H9 (cell line): ENCODE measurements around the gene ZNF660. TPM values are rescaled to one million over a fixed set of nuclear protein-coding genes. Genes with fewer than 3 reads are reported as not detected.
"Not testable (repeated sequence)": the region's sequence is repeated elsewhere in the genome, so short reads cannot be mapped to it uniquely, and the experiment has no call there.

ENCODE experiments used
- DNase-seq: peaks from one replicate; pipeline ENCODE4 v3.0.0-alpha.2; 2017
- H2AFZ ChIP-seq: one replicate; pipeline ENCODE4 v1.6.1; 2013; ENCODE audit warnings: mild to moderate bottlenecking, low read length, control low read depth, moderate library complexity
- H2AK5ac ChIP-seq: 2 replicates; pipeline ENCODE4 v1.6.1; 2013; ENCODE audit warnings: low read length, control low read depth, mixed read lengths; ENCODE audit not compliant: insufficient read length
- H2BK120ac ChIP-seq: one replicate; pipeline ENCODE4 v1.6.1; 2013; ENCODE audit warnings: low read depth, mild to moderate bottlenecking, low read length, control low read depth, inconsistent platforms; ENCODE audit not compliant: poor library complexity, severe bottlenecking
- H2BK12ac ChIP-seq: 2 replicates; pipeline ENCODE4 v1.6.1; 2013; ENCODE audit warnings: low read length, control low read depth, mixed read lengths, low read depth; ENCODE audit not compliant: insufficient read length
- H2BK15ac ChIP-seq: 2 replicates; pipeline ENCODE4 v1.6.1; 2013; ENCODE audit warnings: low read depth, low read length, control low read depth
- H2BK20ac ChIP-seq: one replicate; pipeline ENCODE4 v1.6.1; 2013; ENCODE audit warnings: low read depth, mild to moderate bottlenecking, low read length, control low read depth, inconsistent platforms; ENCODE audit not compliant: poor library complexity, severe bottlenecking
- H2BK5ac ChIP-seq: 2 replicates; pipeline ENCODE4 v1.6.1; 2013; ENCODE audit warnings: low read length, control low read depth, mixed read lengths; ENCODE audit not compliant: insufficient read length
- H3K14ac ChIP-seq: 2 replicates; pipeline ENCODE4 v1.6.1; 2013; ENCODE audit warnings: low read length, control low read depth; ENCODE audit not compliant: insufficient read depth
- H3K18ac ChIP-seq: 2 replicates; pipeline ENCODE4 v1.6.1; 2013; ENCODE audit warnings: low read depth, mild to moderate bottlenecking, mixed read lengths, low read length, control low read depth; ENCODE audit not compliant: insufficient read length
- H3K23ac ChIP-seq: 2 replicates; pipeline ENCODE4 v1.6.1; 2013; ENCODE audit warnings: low read length, control low read depth, mixed read lengths, low read depth; ENCODE audit not compliant: insufficient read length
- H3K23me2 ChIP-seq: 2 replicates; pipeline ENCODE4 v1.6.1; 2013; ENCODE audit warnings: low read depth, mild to moderate bottlenecking, mixed read lengths, low read length, control low read depth; ENCODE audit not compliant: insufficient read length, poor library complexity, severe bottlenecking
- H3K27ac ChIP-seq: 2 replicates; pipeline ENCODE4 v1.5.1; 2013; ENCODE audit warnings: low read length, control low read depth, mixed read lengths, low read depth; ENCODE audit not compliant: insufficient read length
- H3K27me3 ChIP-seq: 2 replicates; pipeline ENCODE4 v1.6.1; 2013; ENCODE audit warnings: low read length, control low read depth, inconsistent platforms; ENCODE audit not compliant: insufficient read depth
- H3K4ac ChIP-seq: 2 replicates; pipeline ENCODE4 v1.6.1; 2013; ENCODE audit warnings: low read depth, mild to moderate bottlenecking, control low read depth, inconsistent platforms, low read length, moderate library complexity
- H3K4me1 ChIP-seq: 2 replicates; pipeline ENCODE4 v1.6.1; 2013; ENCODE audit warnings: low read length, control low read depth, inconsistent platforms; ENCODE audit not compliant: insufficient read depth
- H3K4me2 ChIP-seq: 2 replicates; pipeline ENCODE4 v1.6.1; 2013; ENCODE audit warnings: low read length, control low read depth, mixed read lengths; ENCODE audit not compliant: insufficient read length, insufficient read depth
- H3K56ac ChIP-seq: 2 replicates; pipeline ENCODE4 v1.6.1; 2013; ENCODE audit warnings: low read depth, mild to moderate bottlenecking, mixed read lengths, low read length, control low read depth; ENCODE audit not compliant: insufficient read length
- H3K79me1 ChIP-seq: 2 replicates; pipeline ENCODE4 v1.6.1; 2013; ENCODE audit warnings: low read depth, mild to moderate bottlenecking, moderate library complexity, low read length, control low read depth, inconsistent platforms; ENCODE audit not compliant: insufficient read depth, poor library complexity, severe bottlenecking
- H3K79me2 ChIP-seq: 2 replicates; pipeline ENCODE4 v1.6.1; 2013; ENCODE audit warnings: low read length, control low read depth, inconsistent platforms; ENCODE audit not compliant: insufficient read depth
- H3K9ac ChIP-seq: 2 replicates; pipeline ENCODE4 v1.6.1; 2013; ENCODE audit warnings: low read length, control low read depth, mixed read lengths; ENCODE audit not compliant: insufficient read length; ENCODE audit errors: extremely low read depth
- H3K9me3 ChIP-seq: one replicate; pipeline ENCODE4 v1.6.1; 2013; ENCODE audit warnings: low read depth, low read length, inconsistent platforms; ENCODE audit not compliant: control insufficient read depth
- H3T11ph ChIP-seq: one replicate; pipeline ENCODE4 v1.6.1; 2013; ENCODE audit warnings: mild to moderate bottlenecking, low read length, control low read depth, inconsistent platforms
- H4K20me1 ChIP-seq: one replicate; pipeline ENCODE4 v1.6.1; 2013; ENCODE audit not compliant: control insufficient read depth, insufficient read length, insufficient read depth
- H4K5ac ChIP-seq: 2 replicates; pipeline ENCODE4 v1.6.1; 2013; ENCODE audit warnings: low read depth, mild to moderate bottlenecking, mixed read lengths, low read length, control low read depth; ENCODE audit not compliant: insufficient read length
- H4K8ac ChIP-seq: replicated peaks from 2 replicates; pipeline ENCODE4 v1.6.1; 2013; ENCODE audit warnings: low read length, control low read depth, mixed read lengths, low read depth; ENCODE audit not compliant: insufficient read length
- H4K91ac ChIP-seq: 2 replicates; pipeline ENCODE4 v1.6.1; 2013; ENCODE audit warnings: low read depth, mild to moderate bottlenecking, moderate library complexity, mixed read lengths, low read length, control low read depth; ENCODE audit not compliant: insufficient read length
- H3K27ac Mint-ChIP-seq, 3 experiments: 2 replicates in 2 of 3; 3 replicates in 1 of 3; pipeline ENCODE4 v1.8.0; 2020 to 2021; ENCODE audit warnings: mixed read lengths in 3 of 3, mild to moderate bottlenecking in 1 of 3, moderate library complexity in 1 of 3
- H3K27me3 Mint-ChIP-seq: 2 replicates; pipeline ENCODE4 v1.8.0; 2021; ENCODE audit warnings: low read depth, mild to moderate bottlenecking, moderate library complexity, mixed read lengths
- H3K36me3 Mint-ChIP-seq, 3 experiments: 2 replicates in 2 of 3; 3 replicates in 1 of 3; pipeline ENCODE4 v1.8.0; 2020 to 2021; ENCODE audit warnings: low read depth in 3 of 3, mixed read lengths in 3 of 3; ENCODE audit not compliant: insufficient read depth in 1 of 3
- H3K4me1 Mint-ChIP-seq, 2 experiments: 2 replicates each; pipeline ENCODE4 v1.8.0; 2020; ENCODE audit warnings: mixed read lengths in 2 of 2
- H3K4me3 Mint-ChIP-seq, 2 experiments: 2 replicates in 1 of 2; 3 replicates in 1 of 2; pipeline ENCODE4 v1.8.0; 2020 to 2021; ENCODE audit warnings: mild to moderate bottlenecking in 2 of 2, mixed read lengths in 2 of 2, moderate library complexity in 1 of 2
- H3K9me3 Mint-ChIP-seq, 2 experiments: 2 replicates in 1 of 2; 3 replicates in 1 of 2; pipeline ENCODE4 v1.8.0; 2020; ENCODE audit warnings: mild to moderate bottlenecking in 2 of 2, mixed read lengths in 2 of 2, moderate library complexity in 1 of 2
- WGBS: extraction: QIAGEN DNeasy Blood & Tissue Kit; methylation state at CpG from one replicate; pipeline ENCODE4 v1.1.7; 2013; ENCODE audit warnings: missing lambda C conversion rate, low lambda C conversion rate, mixed read lengths; ENCODE audit not compliant: insufficient read length; ENCODE audit errors: extremely low coverage; 5-methylcytosine and 5-hydroxymethylcytosine counted together
- total RNA-seq: library from RNA; stranded (reverse); gene quantifications from 2 replicates; pipeline ENCODE4 v1.2.1, GENCODE V29; 2021

The ZNF660 gene
- total RNA-seq, 1 experiment from 2014 or later: 18.7 TPM

DNA sequence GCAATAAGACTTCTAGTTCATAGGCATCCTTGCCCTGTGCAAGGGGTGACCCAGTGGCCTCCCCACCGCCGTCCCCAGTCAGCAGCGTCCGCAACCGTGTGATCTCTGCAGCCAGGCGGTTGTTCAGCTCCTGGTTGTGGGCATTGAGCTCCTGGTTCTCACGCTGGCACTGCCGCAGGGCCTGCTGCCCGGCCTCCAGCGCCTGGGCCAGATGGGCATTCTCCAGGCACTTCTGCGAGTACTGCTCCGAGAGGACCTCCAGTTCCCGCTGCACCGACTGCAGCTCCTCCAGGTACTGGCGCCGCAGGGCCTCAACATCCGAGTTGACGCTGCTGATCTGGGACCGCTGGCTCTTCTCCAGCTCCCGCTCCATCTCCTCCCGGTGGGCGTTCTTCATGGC, 6.4 kb upstream of the ZNF660 start:
- H3K9me3 Mint-ChIP-seq, H4K8ac ChIP-seq, H3K27me3 ChIP-seq, H3K56ac ChIP-seq, H2AK5ac ChIP-seq, DNase-seq, H3K79me1 ChIP-seq, H3K27me3 Mint-ChIP-seq, H3T11ph ChIP-seq, H3K9ac ChIP-seq, H3K23me2 ChIP-seq, H3K79me2 ChIP-seq, H2AFZ ChIP-seq, H2BK5ac ChIP-seq, H4K5ac ChIP-seq, H4K20me1 ChIP-seq, H3K27ac Mint-ChIP-seq, H2BK15ac ChIP-seq, H3K4me1 Mint-ChIP-seq, H3K18ac ChIP-seq, H3K4me2 ChIP-seq, H3K14ac ChIP-seq, H3K4me3 Mint-ChIP-seq, H4K91ac ChIP-seq, H2BK20ac ChIP-seq, H2BK12ac ChIP-seq, H3K27ac ChIP-seq, H3K9me3 ChIP-seq, H3K4ac ChIP-seq, H3K23ac ChIP-seq, H3K4me1 ChIP-seq, H2BK120ac ChIP-seq: not testable (repeated sequence)
- H3K36me3 Mint-ChIP-seq: peaks cover 19 to 32% (median 19%) of the 10 kb centered on the region in 3 experiments
- no CpG with 5 or more reads among the region's 22 CpGs for WGBS

DNA sequence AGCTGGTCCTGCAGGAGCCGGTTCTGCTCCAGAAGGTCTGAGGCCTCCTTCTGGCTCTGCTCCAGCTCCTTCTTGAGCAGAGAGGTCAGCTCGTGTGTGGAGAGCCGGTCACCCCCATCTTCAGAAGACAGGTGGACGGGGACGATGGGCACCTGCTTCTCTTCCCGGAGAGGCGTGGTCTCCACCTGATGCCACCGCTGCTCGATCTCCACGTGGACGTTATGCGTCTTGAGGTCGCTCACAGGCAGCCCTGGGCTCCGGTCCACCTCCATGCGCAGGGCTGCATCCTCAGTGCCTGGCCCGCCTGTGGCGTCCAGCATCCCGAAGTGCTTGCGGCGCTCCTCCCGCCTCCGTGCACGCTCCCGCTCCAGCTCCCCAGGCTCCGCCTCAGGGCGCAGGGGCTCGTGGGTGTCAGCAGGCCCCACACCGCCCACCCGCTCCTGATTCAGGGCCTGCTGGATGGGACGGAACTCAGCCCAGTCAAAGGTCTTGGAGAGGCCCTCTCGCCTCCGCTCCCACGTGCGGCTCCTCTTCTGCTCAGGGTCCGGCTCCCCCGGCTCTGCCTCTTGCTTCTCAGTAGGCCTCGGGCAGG, 5.7 kb upstream of the ZNF660 start:
- H3K4me1 Mint-ChIP-seq, H3K23ac ChIP-seq, H2BK12ac ChIP-seq, H3K9me3 Mint-ChIP-seq, H4K8ac ChIP-seq, H4K20me1 ChIP-seq, DNase-seq, H3K23me2 ChIP-seq, H4K91ac ChIP-seq, H3K14ac ChIP-seq, H3K27ac ChIP-seq, H2BK15ac ChIP-seq, H3K79me2 ChIP-seq, H3T11ph ChIP-seq, H3K4me3 Mint-ChIP-seq, H3K4ac ChIP-seq, H3K9ac ChIP-seq, H3K18ac ChIP-seq, H2AK5ac ChIP-seq, H2BK120ac ChIP-seq, H3K27ac Mint-ChIP-seq, H2AFZ ChIP-seq, H4K5ac ChIP-seq, H3K9me3 ChIP-seq, H2BK5ac ChIP-seq, H3K79me1 ChIP-seq, H3K4me2 ChIP-seq, H2BK20ac ChIP-seq, H3K56ac ChIP-seq, H3K4me1 ChIP-seq, H3K27me3 ChIP-seq, H3K27me3 Mint-ChIP-seq: not testable (repeated sequence)
- WGBS: no CpG with 5 or more reads among the region's 37 CpGs
- peaks cover 19 to 32% (median 19%) of the 10 kb centered on the region in 3 experiments for H3K36me3 Mint-ChIP-seq
